RWPE2 (cell line): ENCODE results near the gene CTBP2.

Source experiments
- ATAC-seq: fragments of 200-7000 bp; cut with Tn5 transposase; 3 replicates; pipeline ENCODE4 v1.9.1; 2021; ENCODE audit warnings: low read depth
- DNase-seq: peaks from one replicate; pipeline ENCODE4 v3.0.0-alpha.2; 2020; ENCODE audit warnings: low spot score
- H3K27ac ChIP-seq: fragments of 450-650 bp; 2 replicates; pipeline ENCODE4 v1.5.1; 2017; ENCODE audit warnings: mild to moderate bottlenecking; ENCODE audit not compliant: poor library complexity, severe bottlenecking
- H3K27me3 ChIP-seq: fragments of 250-450 bp; sonication (Bioruptor Pico); 2 replicates; pipeline ENCODE4 v1.5.1; 2021; ENCODE audit warnings: mild to moderate bottlenecking, moderate library complexity; ENCODE audit not compliant: insufficient read depth, poor library complexity, severe bottlenecking
- H3K36me3 ChIP-seq: fragments of 250-450 bp; sonication (Bioruptor Pico); 2 replicates; pipeline ENCODE4 v1.5.1; 2020; ENCODE audit warnings: low read depth, mild to moderate bottlenecking, moderate library complexity
- H3K4me1 ChIP-seq: fragments of 250-450 bp; sonication (Bioruptor Pico); 2 replicates; pipeline ENCODE4 v1.5.1; 2021; ENCODE audit warnings: mild to moderate bottlenecking, moderate library complexity; ENCODE audit not compliant: insufficient read depth, poor library complexity, severe bottlenecking
- H3K4me3 ChIP-seq: fragments of 250-450 bp; sonication (Bioruptor Pico); 2 replicates; pipeline ENCODE4 v1.5.1; 2021; ENCODE audit warnings: mild to moderate bottlenecking, moderate library complexity; ENCODE audit not compliant: severe bottlenecking
- H3K9me3 ChIP-seq: fragments of 250-450 bp; sonication (Bioruptor Pico); 2 replicates; pipeline ENCODE4 v1.5.1; 2021; ENCODE audit warnings: mild to moderate bottlenecking, moderate library complexity; ENCODE audit not compliant: severe bottlenecking
- TF ChIP-seq, protein P1 (sequence below): fragments of 450-650 bp; IDR thresholded peaks from one replicate; pipeline ENCODE4 v1.5.1; 2017; ENCODE audit warnings: mild to moderate bottlenecking, moderate library complexity; ENCODE audit not compliant: poor library complexity, severe bottlenecking

CTBP2 gene

GRCh38 chr10:124993345-124993708 lies 167.0 kb downstream of the CTBP2 start:
- TF ChIP-seq, protein P1, sequence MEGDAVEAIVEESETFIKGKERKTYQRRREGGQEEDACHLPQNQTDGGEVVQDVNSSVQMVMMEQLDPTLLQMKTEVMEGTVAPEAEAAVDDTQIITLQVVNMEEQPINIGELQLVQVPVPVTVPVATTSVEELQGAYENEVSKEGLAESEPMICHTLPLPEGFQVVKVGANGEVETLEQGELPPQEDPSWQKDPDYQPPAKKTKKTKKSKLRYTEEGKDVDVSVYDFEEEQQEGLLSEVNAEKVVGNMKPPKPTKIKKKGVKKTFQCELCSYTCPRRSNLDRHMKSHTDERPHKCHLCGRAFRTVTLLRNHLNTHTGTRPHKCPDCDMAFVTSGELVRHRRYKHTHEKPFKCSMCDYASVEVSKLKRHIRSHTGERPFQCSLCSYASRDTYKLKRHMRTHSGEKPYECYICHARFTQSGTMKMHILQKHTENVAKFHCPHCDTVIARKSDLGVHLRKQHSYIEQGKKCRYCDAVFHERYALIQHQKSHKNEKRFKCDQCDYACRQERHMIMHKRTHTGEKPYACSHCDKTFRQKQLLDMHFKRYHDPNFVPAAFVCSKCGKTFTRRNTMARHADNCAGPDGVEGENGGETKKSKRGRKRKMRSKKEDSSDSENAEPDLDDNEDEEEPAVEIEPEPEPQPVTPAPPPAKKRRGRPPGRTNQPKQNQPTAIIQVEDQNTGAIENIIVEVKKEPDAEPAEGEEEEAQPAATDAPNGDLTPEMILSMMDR = no peak
- no peak for ATAC-seq
- Histone ChIP-seq H3K27ac (no peak overlapping the region), H3K9me3 (no peaks in the 10 kb centered on the region), H3K4me3 (no peak overlapping the region), H3K27me3 (no peaks in the 10 kb centered on the region), H3K36me3 (peaks cover 98% of the 10 kb centered on the region), H3K4me1 (no peaks in the 10 kb centered on the region)
- DNase-seq = no peak

DNA sequence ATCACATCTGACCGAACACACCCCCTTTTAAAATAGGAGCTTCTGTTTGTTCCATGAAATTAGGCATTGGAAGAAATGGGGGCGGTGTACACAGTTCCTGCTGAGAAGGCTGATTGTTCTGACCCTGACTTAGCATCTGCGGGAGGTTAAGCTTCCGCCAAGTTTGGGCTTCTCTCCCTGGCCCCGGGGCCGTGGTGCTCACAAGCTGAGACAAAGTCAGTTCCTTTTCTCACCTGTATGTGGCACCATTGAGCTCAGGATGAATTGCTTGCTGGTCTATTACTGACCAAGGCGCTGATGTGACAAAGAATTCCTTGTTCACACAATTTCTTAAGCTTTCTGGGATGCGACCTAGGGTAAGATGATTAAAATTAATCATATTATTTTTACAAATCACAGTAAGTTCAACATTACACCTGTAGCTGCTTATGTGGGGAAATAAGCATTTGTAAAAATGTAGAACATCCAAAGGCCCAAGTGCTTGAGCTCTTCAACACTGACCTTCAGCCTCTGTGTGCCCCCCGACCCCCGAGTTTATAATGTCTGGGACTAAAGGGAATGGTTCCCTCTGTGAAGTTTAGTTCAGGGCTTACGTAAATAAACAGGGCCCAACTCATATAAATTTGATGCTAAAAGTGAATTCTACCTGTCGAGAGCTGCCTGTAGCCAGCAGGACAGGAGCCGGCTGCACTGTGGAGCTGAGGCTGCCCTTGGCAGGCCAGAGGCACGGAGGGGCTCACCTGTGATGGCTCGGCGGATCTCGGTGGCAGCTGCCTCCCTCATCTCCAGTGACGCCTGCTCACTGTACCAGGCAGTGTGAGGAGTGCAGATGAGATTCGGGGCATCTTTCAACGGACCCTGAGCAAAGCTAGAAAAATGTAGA lies 167.7 kb downstream of the CTBP2 start:
- Histone ChIP-seq H3K4me3 (no peak overlapping the region), H3K27me3 (no peaks in the 10 kb centered on the region), H3K36me3 (peaks cover 98% of the 10 kb centered on the region), H3K4me1 (no peaks in the 10 kb centered on the region), H3K9me3 (no peaks in the 10 kb centered on the region), H3K27ac (no peak overlapping the region)
- TF ChIP-seq, protein P1 = peak; percentile 71
- ATAC-seq = peak; percentile 43; the same call in 2 of the 3 replicates
- no peak for DNase-seq

GRCh38 chr10:124991835-124992234 lies 168.5 kb downstream of the CTBP2 start:
- Histone ChIP-seq H3K4me1 (no peaks in the 10 kb centered on the region), H3K9me3 (no peaks in the 10 kb centered on the region), H3K36me3 (peaks cover 97% of the 10 kb centered on the region), H3K27me3 (no peaks in the 10 kb centered on the region), H3K27ac (no peak overlapping the region), H3K4me3 (no peak overlapping the region)
- DNase-seq (no peak), ATAC-seq (no peak)
- TF ChIP-seq, protein P1 = no peak

DNA sequence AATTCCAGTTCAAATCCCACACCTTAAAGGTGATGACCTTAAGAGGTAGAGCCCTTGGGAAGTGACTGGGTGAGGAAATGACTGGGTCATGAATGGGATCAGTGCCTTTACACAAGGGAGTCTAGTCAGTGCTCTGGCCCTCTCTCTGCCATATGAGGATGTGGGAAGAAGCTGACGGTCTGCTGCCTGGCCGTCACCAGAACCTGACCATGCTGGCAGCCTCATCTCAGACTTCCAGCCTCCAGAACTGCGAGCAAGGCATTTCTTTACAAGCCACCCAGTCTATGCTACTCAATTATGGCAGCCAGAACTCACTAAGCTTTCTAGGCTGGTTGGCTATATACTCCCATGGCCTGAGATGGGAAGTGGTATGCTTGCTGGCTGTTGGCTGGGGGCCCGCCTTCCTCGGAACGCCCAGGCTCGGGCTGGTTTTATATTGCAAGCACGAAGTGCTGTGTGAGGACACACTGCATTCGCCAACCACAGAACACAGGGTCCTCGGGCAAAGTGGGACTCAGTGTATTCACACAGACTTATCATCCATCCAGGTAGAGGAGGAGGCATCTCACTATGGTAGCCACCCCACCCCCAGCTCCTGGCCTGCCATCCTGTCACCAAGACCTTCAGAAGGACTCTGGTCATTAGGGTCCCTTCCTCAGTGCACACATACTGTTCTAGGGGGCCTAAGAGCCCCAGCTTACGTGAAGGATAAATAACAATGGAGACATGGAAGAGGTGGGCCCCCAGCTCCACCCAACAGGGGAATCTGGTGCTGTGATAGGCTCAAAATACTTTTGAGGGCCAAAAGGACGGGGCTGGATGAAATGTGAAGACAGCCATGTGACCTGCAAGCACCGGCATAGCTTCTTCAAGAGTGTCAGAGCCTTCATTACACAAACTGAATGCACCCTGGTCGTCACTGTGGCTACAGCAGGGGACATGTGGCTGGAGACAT lies 169.4 kb downstream of the CTBP2 start:
- peak overlapping the region; percentile 26 for H3K27ac ChIP-seq
- no peaks in the 10 kb centered on the region for H3K9me3 ChIP-seq
- peaks cover 97% of the 10 kb centered on the region for H3K36me3 ChIP-seq
- no peaks in the 10 kb centered on the region for H3K4me1 ChIP-seq
- no peak for ATAC-seq
- H3K4me3 ChIP-seq = no peak overlapping the region
- H3K27me3 ChIP-seq = no peaks in the 10 kb centered on the region
- TF ChIP-seq, protein P1 = no peak
- no peak for DNase-seq
